HG02623 (cell line): ENCODE results near the gene GID4.
"Not testable (repeated sequence)": the region's sequence is repeated elsewhere in the genome, so short reads cannot be mapped to it uniquely, and the experiment has no call there.

Experiments
- ATAC-seq: cut with Tn5 transposase; IDR thresholded peaks from one replicate; pipeline ENCODE4 v1.9.1; 2021; ENCODE audit warnings: moderate library complexity; ENCODE audit not compliant: unreplicated experiment

Gene GID4

GRCh38 chr17:18038861-18039534 lies at the start of gene GID4, which contains the start of gene ATPAF2:
GID4 (plus strand) TSS chr17:18039408; CDS start chr17:18039465, 57 bp downstream.
ATPAF2 (minus strand) TSS chr17:18039168; CDS start chr17:18039013, 155 bp downstream.
- peak; percentile 85 for ATAC-seq

DNA sequence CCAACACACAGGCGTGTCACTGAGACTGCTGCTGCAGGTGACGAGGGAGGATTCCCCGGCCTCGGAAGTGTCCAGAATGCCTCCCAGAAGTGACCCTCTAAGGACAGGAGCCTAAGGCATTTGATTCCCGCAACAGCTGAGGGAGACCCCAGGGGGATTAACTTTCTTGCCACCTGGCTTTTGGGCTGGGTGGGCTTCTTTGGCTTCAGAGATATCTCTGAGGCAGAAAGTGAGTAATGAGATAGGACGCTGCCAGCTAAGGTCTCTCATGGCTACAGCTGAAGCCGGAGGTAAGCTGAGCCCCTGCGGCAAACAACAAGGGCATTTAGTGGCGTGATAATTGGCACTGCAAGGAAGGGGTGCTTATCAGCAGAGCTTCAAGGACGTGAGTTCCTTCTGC lies 49.6 kb upstream of the GID4 start:
- ATAC-seq, result no peak

DNA sequence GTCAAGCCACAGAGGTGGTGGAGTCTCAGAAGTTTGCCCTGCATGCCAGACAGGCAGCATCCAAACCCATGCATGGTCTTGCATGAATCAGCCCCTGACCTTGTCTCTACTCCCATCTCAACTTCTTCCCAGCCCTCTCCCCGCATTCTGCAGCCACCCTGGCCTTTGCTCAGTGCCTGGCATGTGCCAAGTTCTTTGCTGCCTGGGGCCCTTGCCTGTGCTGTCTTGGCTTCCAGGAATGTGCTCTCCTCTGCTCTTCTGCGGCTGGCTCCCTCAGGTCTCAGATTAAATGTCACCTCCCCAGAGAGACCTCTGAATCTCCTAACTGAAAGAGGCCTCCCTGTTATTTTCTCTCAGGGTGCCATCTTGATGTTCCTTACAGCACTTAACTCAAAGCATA lies 48.9 kb upstream of the GID4 start:
- ATAC-seq, result no peak

- no peak for ATAC-seq
Observed at GRCh38 chr17:17993366-17993765, 45.8 kb upstream of the GID4 start.

DNA sequence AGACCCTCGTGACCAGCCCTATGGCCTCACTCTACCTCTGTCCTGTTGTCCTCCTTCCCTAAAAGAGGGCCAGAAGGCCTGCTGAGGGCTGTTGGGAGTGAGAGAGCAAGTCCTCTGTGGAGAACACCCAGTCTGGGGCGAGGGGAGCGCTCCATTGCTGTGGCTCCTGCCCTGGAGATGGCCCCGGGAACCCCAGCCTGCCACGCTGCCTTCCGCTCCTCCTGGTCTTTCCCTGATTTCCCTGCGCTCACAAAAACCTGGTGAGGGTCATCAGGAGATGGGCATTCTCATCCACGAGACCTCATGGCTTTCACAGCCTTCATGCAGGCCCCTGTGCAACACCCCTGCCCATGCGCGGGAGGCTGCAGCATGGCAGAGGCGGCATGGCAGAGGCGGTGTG lies 45.4 kb upstream of the GID4 start:
- no peak for ATAC-seq

DNA sequence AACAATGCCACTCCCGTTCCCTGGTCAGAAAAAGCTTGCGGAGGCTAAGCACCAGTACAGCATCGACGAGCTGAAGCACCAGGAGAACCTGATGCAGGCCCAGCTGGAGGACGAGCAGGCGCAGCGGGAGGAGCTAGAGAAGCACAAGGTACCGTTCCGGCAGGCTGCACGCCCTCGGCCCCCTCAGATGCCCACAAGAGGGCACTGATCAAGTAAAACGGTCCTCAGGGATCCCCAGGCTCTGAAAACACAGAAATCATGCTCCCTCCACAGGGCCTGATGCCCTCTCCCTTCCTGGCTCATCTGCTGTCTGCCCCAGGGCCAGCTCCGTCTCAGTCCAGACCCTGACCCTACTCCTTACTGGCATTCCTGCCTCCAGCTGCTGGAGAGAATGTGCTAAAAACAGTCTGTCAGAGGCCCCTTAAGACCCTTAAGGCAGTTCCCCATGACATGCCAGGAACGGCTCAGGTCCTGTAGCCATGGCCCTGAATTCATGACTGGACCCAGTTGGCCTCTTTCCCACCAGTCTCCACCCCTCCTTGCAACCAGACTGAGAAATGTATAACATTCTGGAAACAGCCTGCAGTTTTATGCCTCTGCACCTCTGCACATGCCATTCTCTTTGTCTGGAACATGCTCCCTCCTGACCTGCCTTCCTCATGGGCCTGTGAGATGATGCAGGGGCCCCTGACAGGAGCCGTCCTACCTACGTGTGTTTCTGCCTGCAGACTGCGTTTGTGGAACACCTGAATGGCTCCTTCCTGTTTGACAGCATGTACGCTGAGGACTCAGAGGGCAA lies 44.7 kb upstream of the GID4 start:
- no peak for ATAC-seq

DNA sequence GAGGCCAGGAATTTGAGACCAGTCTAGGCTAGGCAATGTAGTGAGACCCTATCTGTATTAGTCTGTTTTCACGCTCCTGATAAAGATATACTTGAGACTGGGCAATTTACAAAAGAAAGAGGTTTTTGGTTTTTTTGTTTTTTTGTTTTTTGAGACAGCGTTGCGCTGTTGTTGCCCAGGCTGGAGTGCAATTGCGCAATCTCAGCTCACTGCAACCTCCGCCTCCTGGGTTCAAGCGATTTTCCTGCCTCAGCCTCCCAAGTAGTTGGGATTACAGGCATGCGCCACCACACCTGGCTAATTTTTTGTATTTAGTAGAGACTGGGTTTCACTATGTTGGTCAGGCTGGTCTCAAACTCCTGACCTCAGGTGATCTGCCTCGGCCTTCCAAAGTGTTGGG lies 43.3 kb upstream of the GID4 start:
- not testable (repeated sequence) for ATAC-seq

GRCh38 chr17:17998934-17999333 lies 40.3 kb upstream of the GID4 start:
- ATAC-seq, result no peak

DNA sequence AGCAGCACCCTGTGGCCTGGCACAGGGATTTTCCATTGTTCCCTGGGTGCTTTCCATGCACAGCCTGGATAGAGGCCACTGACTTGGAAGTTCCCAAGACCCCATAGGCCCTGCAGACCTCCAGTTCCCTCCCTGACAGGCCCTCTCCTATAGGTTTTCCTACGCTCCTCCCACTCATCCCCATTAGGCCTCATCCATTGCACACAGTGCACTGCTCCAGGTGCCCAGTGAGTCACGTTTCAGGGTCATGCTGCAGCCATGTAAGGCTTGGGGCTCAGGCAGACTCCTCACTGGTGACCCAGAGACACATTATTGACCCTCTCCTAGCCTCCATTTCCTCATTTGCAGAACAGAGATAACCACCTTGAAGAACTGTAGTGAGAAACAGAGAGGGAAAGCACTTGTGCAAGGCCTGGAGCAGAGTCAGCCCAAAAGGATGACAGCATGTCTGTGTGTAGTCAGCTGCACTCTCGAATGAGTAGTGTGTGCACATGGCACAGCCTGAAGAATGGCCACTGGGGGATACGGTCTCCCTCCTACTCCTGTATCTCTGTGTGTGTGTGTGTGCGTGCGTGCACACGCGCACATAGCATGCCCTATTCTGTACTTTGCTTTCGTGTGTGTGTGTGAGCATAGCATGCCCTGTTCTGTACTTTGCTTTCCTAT lies 39.7 kb upstream of the GID4 start:
- ATAC-seq, result no peak

DNA sequence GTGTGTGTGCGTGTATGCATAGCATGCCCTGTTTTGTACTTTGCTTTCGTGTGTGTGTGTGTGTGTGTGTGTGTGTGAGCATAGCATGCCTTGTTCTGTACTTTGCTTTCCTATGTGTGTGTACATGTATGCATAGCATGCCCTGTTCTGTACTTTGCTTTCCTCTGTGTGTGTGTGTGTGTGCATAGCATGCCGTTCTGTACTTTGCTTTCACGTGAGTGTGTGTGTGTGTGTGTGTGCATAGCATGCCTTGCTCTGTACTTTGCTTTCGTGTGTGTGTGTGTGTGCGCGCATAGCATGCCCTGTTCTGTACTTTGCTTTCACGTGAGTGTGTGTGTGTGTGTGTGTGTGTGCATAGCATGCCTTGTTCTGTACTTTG lies 39.2 kb upstream of the GID4 start:
- no peak for ATAC-seq

DNA sequence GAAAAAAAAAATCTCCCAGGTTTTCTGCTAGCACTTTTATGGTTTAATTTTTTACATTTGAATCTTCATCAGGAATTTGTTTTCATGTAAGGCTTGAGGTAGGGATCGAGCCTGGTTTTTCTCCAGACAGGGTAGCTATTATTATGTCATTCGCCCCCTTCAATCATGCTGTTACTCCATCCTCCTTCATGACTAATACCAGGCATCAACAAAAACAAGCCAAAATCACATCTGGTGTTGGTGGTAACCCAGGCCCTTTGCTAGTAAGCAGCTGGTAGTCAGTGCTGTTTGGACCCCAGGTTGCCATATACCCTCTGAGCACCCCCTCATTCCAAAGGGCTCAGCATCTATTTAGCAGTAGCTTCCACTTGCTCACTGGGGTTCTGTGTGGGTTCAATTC lies 37.0 kb upstream of the GID4 start:
- no peak for ATAC-seq

- ATAC-seq, result no peak
Observed at GRCh38 chr17:18004345-18004744, 34.9 kb upstream of the GID4 start.

- ATAC-seq, result no peak
Observed at GRCh38 chr17:18004884-18005305, 34.3 kb upstream of the GID4 start.

DNA sequence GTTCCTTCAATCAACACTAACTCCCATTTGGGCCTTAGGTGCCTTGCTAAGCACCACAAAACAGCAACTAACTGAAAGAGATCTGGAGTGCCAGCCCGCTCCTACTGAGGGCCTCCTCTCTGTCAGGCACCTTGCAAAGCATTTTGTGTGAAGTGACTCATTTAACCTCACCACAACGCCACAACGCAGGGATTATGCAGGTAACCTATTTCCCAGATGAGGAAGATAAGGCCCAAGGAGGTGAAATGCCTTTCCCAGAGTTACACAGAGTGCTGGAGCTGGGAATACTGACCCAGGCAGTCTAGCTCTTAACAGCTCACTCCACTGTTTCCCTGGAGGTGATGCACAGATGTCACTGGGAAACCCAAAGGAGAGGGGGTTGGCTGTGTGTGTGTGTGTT lies 33.7 kb upstream of the GID4 start:
- ATAC-seq, result no peak

DNA sequence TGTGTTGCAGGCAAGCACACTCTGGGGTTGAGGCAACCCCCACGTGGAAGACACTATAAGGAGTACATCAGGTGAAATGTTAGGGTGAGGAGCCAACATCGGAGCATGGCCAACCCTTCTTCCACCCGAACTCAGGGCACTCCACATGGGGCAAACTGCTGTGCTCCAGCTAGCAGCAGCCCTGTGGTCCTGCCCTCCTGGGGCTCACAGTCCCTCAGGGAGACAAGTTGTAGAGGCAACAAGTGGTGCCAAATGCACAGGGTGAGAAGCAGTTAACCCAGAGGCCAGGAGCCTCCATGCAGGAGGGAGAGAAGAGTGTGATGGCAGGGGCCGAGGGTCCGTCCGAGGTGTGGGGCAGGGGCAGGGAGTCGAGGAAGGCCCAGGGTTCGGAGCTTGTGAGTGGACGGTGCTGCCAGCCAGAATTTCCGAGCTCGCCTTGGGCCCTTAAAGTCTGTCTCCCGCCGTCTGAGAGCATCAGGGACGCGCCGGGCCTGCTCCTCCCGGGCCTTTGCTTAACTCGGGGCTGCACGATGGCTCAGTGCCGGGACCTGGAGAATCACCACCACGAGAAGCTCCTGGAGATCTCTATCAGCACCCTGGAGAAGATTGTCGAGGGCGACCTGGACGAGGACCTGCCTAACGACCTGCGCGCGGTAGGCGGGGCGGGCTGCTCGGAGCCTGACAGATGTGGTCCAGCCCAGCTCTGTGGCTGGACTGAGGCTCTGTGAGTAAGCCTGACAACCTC lies 32.5 kb upstream of the GID4 start:
- ATAC-seq, result no peak

GRCh38 chr17:18008496-18009268 lies 30.5 kb upstream of the GID4 start:
- no peak for ATAC-seq

- no peak for ATAC-seq
Observed at GRCh38 chr17:18009609-18010420, 29.4 kb upstream of the GID4 start.

GRCh38 chr17:18011286-18011685 lies 27.9 kb upstream of the GID4 start:
- no peak for ATAC-seq

DNA sequence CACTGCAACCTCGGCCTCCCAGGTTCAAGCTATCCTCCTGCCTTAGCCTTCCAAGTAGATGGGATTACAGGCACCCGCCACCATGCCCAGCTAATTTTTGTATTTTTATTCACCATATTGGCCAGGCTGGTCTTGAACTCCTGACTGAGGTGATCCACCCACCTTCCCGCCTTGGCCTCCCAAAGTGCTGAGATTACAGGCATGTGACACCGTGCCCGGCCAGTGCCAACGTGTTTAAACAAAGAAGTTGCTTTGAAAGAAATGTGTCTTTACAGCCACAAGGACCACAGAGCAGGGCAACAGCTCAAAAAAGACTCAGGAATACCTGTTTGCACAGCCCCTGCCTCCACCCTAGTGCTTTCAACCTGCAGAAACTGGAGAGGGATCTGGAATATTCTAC lies 25.2 kb upstream of the GID4 start:
- ATAC-seq, result no peak

- ATAC-seq, result no peak
Observed at GRCh38 chr17:18015593-18015992, 23.6 kb upstream of the GID4 start.
